COLO668 (cell line): Measurements from ENCODE around the gene CHN2.

Source experiments
- DNase-seq: peaks from one replicate; lab custom pipeline; 2025; ENCODE audit not compliant: unreplicated experiment; lab: John Stamatoyannopoulos, UW

CHN2 gene

GRCh38 chr7:29458933-29459332, 264.4 kb downstream of the CHN2 start:
- no peak for DNase-seq

GRCh38 chr7:29459589-29459988, 265.0 kb downstream of the CHN2 start:
- DNase-seq = no peak

- DNase-seq = no peak
Measured at GRCh38 chr7:29461996-29462395, 267.4 kb downstream of the CHN2 start.

DNA sequence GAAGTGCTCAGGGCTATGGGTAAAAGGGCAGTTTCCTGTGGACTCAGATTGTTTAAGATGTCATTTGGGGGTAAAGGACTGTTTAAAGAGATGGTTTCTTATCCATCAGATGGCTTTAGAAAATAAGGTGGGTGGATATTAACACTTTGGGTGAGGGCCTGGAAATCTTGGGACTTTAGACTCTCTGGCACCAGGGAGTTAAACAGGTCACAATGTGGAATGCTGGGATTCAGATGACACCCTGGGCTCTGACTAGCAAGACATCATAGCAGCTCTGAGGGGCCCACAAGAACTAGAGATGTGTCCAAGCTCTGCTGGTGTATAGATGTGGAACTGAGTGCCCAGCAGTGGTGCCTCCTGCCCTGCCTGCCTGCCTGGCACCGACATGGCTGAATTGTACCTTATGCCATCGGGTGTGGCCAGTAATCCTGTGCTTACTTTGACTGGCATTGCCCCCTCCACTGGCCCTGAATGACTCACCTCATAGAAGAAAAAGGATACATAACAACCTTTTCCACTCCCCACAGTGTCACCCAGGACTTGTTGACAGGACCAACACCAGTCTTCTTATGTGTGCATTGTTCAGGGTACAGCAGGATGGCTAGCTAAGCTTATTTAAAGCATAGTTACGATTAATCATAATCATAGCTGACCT, 269.1 kb downstream of the CHN2 start:
- no peak for DNase-seq

DNA sequence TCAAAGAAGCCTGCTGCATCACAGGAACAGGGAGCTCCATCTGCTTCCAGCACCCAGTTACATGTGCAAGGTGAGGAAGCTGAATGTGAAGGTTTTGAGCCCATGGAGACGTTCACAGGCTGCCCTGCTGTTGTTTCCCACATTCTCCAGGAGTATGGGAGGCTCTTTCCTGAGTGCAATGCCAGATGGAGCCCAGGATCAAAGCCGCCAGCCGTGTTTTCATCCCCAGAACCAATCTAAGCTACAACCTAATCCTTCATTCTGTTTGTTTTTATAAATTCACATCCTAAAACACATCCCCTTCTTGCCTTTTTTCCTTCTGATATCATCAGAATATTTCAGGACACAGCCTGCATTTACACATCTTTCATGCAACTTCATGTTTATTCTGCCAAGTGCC, 270.2 kb downstream of the CHN2 start:
- no peak for DNase-seq

DNA sequence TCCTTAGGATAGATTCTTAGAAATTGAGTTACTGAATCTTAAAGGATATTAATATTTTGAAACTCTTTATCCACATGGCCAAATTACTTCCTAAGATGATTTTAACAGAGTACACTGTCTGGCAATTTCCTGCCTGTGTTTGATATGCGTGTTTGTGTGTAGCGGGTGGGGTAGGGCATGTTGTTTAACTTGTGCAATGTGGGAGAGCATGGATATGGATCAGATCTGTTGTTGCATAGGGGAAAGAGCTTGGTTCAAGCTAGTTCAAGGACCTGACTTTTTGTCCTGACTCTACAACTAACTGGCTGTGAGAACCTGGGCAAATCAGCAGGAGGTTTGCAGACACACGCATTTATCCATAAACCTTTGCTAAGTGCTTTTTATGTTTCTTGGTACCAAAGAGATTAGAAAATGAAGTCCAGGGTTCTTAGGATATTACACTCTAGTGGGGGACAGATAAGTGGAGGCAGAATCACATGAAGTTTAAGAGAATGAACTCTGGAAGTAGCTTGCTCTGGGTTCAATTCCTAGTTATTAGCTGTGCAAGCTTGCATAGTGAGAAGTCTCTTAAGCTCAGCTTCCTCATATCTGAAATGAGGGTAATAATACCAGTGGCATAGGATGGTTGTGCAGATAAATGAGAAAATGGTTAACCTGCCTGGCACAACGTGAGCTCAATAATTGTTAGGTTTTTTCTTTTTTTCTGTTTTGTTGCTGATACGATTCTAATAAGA, 272.8 kb downstream of the CHN2 start:
- DNase-seq = no peak

DNA sequence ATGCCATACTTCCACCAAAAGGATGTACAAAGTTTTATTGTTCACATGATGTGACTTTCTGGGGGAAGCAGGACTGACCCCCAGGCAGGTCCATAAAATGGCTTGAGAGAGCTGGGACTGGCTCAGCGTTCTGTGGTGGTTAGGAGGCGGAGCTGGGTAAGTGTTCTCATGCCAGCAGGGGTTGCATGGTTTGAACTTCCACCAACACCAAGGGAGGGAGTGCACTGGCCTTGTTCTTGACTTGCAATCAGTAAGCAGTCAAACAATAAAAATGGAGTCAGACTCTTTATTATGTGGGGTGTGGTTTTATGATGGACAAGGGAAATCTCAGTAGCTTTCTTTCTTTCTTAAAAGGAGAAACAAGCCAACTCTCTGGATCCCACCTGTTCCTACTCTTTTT, 273.6 kb downstream of the CHN2 start:
- DNase-seq = no peak

- no peak for DNase-seq
Measured at GRCh38 chr7:29469281-29469680, 274.7 kb downstream of the CHN2 start.

DNA sequence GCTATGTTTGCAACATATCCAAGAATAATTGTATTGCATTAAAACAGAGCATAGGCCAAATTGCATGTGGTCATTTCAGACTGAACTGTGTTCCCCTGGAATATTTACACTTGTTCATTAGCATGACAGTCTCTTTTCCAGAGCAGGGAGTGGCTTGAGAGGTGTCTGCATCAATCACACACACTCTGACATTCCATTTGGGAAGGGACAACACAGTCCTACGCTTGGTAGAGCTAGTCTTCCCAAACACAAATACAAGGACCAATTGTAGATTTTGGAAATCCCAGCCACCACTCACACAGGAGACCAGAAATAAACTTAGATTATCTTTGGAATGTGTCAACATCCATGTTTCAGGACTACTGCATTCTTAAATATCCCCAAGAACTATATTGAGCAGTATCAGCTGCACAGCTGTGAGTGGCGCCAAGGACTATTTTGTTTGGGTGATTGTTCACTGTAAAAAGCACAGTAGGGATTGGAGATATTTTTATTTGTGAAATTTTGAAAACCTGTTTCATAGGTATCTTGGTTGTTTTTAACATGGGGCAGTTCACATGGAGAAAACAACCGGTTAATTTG, 275.5 kb downstream of the CHN2 start:
- no peak for DNase-seq

DNA sequence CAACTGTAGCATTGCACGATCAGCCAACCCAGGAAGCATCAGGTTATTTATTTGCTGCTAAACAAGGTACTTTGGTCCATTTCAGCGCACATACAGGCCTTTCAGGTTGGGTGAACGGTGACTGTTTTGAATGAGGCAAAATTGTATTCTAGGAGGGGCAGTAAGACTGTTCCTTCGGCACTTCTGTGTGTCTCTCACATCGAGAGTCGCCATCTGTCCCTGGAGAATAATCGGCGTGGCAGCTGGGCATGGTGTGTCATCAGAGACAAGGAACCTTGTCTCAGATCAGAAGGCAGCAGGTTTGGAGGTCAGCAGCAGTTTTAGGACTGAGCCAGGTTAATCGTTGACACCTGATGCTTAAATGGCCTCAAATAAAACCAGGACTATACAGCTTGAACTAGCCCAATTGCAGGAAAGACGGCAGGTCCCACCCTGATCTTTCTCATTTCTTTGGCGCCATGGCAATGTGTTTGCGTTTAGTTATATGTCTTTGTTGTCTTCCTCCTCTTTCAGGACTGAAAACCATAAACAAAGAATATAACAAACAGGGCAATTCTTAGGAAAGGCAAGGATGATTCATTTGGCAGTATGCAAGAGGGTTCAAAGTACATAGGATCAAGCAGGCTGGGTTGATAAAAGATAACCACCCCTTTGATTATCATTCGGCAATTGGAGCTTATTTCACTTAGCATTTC, 277.0 kb downstream of the CHN2 start:
- peak; percentile 34 for DNase-seq

DNA sequence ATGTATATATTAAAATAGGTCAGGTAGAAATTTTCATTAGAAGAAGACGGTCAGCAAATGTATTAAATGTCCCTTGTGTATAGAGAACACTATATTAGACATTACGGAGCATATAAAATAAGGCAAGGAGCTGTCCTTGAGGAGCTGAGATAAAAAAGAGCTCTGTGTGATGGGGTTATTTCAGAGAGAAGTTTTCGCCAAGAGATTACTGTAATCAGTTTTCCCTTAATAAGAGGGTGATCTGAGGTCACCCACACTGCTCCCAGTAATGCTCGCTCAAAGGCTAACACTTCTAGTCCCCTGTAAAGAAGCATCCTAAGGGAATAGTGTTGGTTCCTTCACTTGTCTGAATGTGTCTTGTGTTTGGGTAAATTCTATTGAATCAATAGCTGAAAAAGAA, 282.3 kb downstream of the CHN2 start:
- DNase-seq = no peak

DNA sequence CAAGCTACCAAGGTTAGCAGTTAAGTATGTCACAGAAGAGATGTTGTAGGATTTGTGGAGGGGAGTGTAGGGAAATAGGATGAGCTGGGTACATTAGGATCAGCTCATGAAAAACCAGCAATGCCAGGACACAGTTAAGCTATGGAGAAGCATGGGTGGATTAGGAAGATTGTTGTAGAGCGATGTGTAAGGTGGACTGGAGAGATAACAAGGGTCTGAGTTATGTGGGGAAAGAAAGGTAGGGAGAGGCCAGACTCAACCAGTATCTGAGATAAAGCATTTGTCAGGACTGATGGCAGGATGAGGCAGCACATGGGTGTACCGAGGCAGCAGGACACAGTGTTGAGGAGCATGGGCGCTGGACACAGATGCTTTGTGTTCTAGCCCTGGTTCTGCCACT, 283.7 kb downstream of the CHN2 start:
- no peak for DNase-seq

DNA sequence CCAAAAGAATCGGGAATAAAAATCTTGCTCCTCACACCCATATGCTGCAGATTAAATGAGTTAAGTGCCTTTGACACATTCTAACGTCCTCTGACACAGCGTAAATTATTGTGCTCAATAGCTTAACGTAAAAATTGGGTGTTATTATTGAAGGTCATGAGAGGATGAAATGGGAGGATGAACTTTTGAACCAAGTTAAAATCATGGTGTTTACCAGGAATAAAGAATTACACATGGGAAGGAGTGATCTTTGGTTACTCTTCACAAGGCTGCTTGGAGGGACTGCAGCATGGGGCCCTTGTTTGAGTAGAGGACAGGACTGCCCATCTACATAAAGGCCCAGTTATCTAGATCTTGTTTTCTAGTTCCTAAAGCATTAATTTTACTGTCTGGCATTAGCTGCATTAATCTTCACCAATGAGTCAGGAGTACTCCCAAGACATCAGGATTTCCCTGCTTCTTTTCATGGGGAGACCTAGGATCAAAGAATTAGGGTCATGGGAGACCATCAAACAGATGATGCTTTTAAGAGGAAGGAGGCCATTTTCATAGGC, 284.2 kb downstream of the CHN2 start:
- DNase-seq = no peak

DNA sequence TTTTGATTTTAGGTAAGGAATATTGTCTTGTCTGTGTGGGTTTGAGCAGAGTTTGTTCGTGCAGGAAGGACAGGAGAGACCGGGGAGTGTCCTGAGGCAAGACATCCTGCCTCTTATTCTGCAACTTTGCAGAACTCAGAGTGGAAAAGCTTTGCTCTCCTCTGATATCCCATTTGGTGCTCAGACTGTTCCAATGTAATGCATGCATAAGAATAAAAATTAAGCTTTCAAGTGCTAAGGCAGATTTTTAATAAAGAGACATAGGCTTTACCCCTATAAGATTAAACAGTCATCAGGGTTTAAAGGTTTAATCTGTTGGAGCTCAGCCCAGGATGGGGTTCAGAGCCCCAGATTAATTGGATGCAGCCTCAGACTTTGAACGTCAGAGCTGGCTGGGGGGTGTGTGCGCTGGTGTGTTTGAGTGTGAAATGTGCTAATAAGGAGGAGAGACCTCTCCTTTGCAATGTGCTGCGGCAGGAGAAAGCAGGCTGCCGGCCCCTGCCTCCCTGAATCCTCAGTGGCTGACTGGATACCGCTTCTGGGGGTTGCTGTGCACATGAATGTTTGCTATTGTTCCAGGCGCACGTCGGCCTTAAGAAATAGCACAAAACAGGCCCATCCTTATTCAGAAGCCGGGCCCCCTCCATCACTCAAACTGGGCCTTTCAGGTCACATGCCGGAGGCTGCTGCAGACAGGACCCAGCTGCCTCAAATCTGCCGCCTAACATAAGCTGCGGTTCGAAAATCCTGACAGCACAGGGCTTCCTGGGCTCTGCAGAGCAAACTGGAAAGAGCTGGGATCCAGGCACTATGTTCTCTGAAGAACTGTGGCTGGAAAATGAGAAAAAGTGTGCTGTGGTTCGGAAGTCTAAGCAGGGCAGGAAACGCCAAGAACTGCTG, 285.0 kb downstream of the CHN2 start:
- no peak for DNase-seq

DNA sequence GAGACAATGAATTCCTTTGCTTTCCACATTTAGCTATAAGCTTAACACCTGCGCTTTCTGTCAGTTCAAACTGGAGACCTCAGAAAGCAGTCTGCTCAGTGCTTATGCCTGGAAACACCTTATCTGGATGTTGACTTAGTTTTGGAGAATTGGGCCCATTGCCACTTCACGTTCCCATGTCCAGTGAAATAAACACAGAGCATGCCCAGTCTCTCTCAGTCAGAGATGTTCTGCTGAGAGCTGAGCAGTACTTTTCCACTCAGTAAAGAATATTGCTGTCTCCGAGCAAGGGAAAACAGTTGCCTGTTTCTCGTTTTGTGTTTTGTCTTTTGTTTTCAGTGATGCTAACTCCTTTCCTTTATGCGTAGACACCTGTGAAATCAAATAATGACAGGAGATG, 285.9 kb downstream of the CHN2 start:
- no peak for DNase-seq

- DNase-seq = no peak
Measured at GRCh38 chr7:29480934-29481651, 286.5 kb downstream of the CHN2 start.

- no peak for DNase-seq
Measured at GRCh38 chr7:29482056-29482455, 287.5 kb downstream of the CHN2 start.

DNA sequence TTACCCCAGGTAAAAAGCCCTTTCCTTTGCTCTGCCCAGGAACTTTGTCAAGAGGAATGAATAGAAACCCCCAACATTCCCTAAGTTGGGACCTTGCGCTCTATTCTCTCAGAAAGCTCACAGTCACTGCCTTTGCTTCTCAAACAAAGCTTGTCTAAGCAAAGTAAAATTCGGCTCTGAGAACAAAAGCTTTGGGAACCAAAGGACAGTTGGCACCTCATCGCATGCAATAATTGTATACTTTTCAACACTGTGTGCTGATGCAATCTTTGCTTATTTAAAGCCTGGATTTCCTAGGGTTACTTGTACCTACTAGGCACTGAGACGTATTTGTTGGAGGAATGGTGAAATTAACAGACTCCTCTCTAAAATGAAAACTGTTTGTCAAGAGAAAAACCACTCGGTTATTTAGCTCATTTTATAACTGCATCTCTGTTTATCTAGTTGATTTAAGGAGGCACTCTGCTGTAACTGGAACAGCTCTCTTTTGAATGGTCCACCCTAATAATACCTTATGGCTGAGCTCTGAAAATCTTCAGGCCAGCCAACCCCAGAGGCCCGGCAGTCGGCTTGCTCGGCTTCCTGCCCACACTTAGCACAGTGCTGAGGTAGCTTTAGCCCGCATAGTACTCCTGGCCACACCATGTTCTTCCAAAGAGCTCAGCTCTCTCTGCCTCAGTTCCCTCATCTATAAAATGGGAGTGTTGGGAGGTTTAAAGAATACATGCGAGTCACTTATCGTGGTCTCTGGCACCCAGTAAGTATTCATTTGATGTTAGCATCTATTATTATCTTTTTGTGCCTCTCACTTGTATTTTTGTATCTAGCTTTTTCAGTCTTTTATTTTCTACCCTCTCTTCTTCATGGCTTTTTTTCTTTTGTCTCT, 288.9 kb downstream of the CHN2 start:
- no peak for DNase-seq

DNA sequence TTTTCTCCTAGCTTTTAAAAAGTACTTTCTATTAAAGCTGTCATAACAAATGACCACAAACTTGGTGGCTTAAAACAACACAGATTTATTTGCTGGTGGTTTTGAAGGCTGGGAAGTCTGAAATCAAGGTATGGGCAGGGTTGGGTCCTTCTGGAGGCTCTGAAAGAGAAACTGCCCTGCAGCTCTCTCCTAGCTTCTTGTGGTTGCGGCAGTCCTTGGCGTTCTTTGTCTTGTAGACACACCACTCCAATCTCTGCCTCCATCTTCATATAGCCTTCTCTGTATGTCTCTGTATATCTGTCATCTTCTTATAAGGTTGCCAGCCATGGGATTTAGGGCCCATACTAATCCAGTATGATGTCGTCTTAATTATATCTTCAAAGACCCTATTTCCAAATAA, 289.7 kb downstream of the CHN2 start:
- no peak for DNase-seq
